Purkinje cell (primary cell): ENCODE results near the gene OR4B1. TPM values are rescaled to one million over a fixed set of nuclear protein-coding genes. Genes with fewer than 3 reads are reported as not detected.

ENCODE experiments used
- polyA plus RNA-seq: library from polyadenylated mRNA; unstranded; fragments of >200 nt; fragmentation: Nextera tagmentation; gene quantifications from 2 replicates; pipeline ENCODE4 v1.2.1, GENCODE V29; 2014

Gene OR4B1, protein sequence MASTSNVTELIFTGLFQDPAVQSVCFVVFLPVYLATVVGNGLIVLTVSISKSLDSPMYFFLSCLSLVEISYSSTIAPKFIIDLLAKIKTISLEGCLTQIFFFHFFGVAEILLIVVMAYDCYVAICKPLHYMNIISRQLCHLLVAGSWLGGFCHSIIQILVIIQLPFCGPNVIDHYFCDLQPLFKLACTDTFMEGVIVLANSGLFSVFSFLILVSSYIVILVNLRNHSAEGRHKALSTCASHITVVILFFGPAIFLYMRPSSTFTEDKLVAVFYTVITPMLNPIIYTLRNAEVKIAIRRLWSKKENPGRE
- not detected in 2 replicates for polyA plus RNA-seq

DNA sequence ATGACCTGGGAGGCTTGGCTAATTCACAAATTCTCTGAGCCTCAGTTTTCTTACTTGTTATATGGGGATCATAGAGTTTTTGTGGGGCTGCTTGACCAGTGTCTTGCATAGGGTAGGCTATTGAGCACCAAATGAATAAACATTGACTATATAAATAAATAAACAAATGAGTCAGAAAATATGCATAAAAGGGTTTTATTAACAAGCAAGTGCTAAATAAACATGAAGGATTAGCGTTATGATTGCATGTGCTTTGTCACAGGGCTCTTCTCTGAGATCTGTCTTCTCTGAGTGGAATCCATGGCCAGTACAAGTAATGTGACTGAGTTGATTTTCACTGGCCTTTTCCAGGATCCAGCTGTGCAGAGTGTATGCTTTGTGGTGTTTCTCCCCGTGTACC, at the start of gene OR4B1:
TSS of gene OR4B1 (plus strand) at position 301 of the 400 bp plus-strand sequence. CDS start at position 301, 0 bp downstream.

DNA sequence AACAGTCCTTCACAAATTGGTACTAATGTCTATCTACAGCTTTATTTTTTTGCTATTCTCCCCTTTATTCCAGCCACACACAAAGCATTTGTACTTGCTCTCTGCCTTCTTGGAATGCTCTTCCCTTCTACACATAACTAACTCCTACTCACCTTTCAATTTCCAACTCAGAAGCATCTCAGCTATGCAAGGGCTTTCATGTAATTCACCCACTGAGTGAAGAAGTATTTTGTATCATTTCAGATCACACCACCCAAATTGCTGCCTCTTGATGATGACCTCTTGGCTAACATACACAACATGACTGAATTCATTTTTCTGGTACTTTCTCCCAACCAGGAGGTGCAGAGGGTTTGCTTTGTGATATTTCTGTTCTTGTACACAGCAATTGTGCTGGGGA, 28.2 kb downstream of the OR4B1 start, which contains the start of gene OR4X2:
TSS of gene OR4X2 (plus strand) at position 301 of the 400 bp plus-strand sequence. CDS start at position 301, 0 bp downstream.

DNA sequence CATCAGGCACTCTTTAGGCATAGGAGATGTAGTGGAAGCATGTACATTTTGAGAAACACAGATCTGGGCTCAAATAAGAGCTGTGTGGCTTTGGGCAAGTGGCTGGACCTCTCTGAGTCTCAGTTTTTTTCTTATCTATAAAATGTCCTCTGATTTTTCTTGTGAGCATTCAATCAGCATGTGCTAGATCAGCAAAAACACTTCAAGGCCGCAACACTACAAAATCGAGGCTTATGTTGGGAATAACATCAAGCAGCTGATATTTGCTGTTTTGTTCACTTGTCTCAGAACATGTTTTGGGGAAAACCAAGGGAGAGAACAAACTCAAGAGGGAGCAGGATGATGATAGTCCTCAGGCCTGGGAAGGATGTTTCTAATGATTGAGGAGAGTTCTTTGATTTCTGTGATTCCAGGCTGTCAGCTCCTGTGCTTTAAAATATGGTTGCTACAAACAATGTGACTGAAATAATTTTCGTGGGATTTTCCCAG, 46.9 kb downstream of the OR4B1 start, which contains the start of gene OR4X1:
TSS of gene OR4X1 (plus strand) at position 439 of the 489 bp plus-strand sequence. CDS start at position 439, 0 bp downstream.

Other genes starting within 250 kb of the OR4B1 start
- 0.31 and 1.9 TPM in 2 replicates for gene PTPRJ, start 236.3 kb upstream of the OR4B1 start, polyA plus RNA-seq
- gene OR4X2, start 28.3 kb downstream of the OR4B1 start, polyA plus RNA-seq, result not detected in 2 replicates
- not detected in 2 replicates for gene OR4X1, start 47.1 kb downstream of the OR4B1 start, polyA plus RNA-seq
- not detected in 2 replicates for gene OR4S1, start 89.4 kb downstream of the OR4B1 start, polyA plus RNA-seq
- not detected in 2 replicates for gene OR4C3, start 108.1 kb downstream of the OR4B1 start, polyA plus RNA-seq
- gene OR4C5, start 149.7 kb downstream of the OR4B1 start, polyA plus RNA-seq, result not detected in 2 replicates